Ovary (tissue), 9 donors: ENCODE results near the gene EIF2S2. TPM values are rescaled to one million over a fixed set of nuclear protein-coding genes. Genes with fewer than 3 reads are reported as not detected.

ENCODE experiments used
- DNase-seq, 5 donors: peaks; one replicate each; pipeline ENCODE4 v3.0.0-alpha.2; 2019 to 2020
- H3K27ac ChIP-seq, 2 donors: fragments of 200-600 bp; one replicate each; pipeline versions ENCODE4 v1.5.1 to v1.8.0; 2019 to 2022
- H3K27me3 ChIP-seq: fragments of 200-600 bp; one replicate; pipeline ENCODE4 v1.8.0; 2022
- H3K36me3 ChIP-seq: fragments of 200-600 bp; sonication (generic); one replicate; pipeline ENCODE4 v1.5.1; 2019
- H3K4me1 ChIP-seq: one replicate; pipeline ENCODE4 v1.8.1; 2013; ENCODE audit warnings: mild to moderate bottlenecking, moderate library complexity; ENCODE audit not compliant: insufficient read depth
- H3K4me3 ChIP-seq: fragments of 200-600 bp; sonication (generic); one replicate; pipeline ENCODE4 v1.5.1; 2017
- H3K9me3 ChIP-seq, 2 donors: fragments of 200-600 bp in 1 of 2; sonication (generic) in 1 of 2; one replicate each; pipeline versions ENCODE4 v1.5.1 to v1.8.1; 2013 to 2019; ENCODE audit warnings: mild to moderate bottlenecking in 1 of 2, moderate library complexity in 1 of 2
- CTCF ChIP-seq, 3 donors: fragments of 450-650 bp in 2 of 3; fragments of 200-600 bp in 1 of 3; IDR thresholded peaks; one replicate each; pipeline versions ENCODE4 v1.5.1 to v1.8.0; 2016 to 2022; ENCODE audit warnings: antibody characterized with exemption in 3 of 3, mild to moderate bottlenecking in 1 of 3
- EP300 ChIP-seq: sonication (generic); formaldehyde crosslinking; IDR thresholded peaks from one replicate; pipeline ENCODE4 v1.6.1; 2017; ENCODE audit warnings: antibody characterized with exemption
- POLR2A ChIP-seq: fragments of 450-650 bp; IDR thresholded peaks from one replicate; pipeline ENCODE4 v1.6.1; 2017; ENCODE audit warnings: antibody characterized with exemption, mild to moderate bottlenecking, moderate library complexity
- WGBS, 3 donors: extraction: QIAGEN DNeasy Blood & Tissue Kit in 1 of 3; methylation state at CpG; one replicate each; pipeline versions ENCODE4 v1.1.5 to v1.1.7; 2013 to 2017; 5-methylcytosine and 5-hydroxymethylcytosine counted together
- intact Hi-C, 4 donors: fragments of 100-400 bp; cut with DNase I; formaldehyde crosslinking; loops; one replicate each; pipeline versions ENCODE4 v1.11.0 to v1.15.1; 2022 to 2023
- polyA plus RNA-seq, 2 donors: library from polyadenylated mRNA; stranded (reverse); fragments of 200-250 nt in 1 of 2; fragments of 350-450 nt in 1 of 2; fragmentation: Illumina TruSeq in 1 of 2; extraction: RNeasy Lipid Tissue Mini Kit (QIAGEN cat#74804) in 1 of 2; gene quantifications; one replicate each; pipeline ENCODE4 v1.2.3, GENCODE V29; 2013 to 2014
- total RNA-seq, 7 donors: library from RNA; depleted of rRNA in 2 of 7; stranded (reverse); fragments of >200 nt in 2 of 7; fragmentation: NEBNext Ultra II Directional in 3 of 7; extraction: Animal tissue kit (Norgen Biotek cat#: 25700) in 3 of 7; gene quantifications; one replicate each; pipeline versions ENCODE4 v1.1.0 to v1.2.4, GENCODE V29; 2016 to 2023
- donor health status: DM: no; HTN: no; CAD: no; lungs with moderate emphysema.
- donor health status: DM: no; HTN: no; CAD: no.
- donor health status: Bipolar disorder and iron deficiency.
- donor health status: DM: yes; HTN: yes; CAD: no.
- donor health status: DM: no; HTN: no; CAD: no.
- donor health status: DM: yes; HTN: yes; CAD: no.

Gene EIF2S2
- total and polyA plus RNA-seq, 9 donors, result 29.1 to 85.8 (median 36.1) TPM

- no peak overlapping the region for H3K4me3 ChIP-seq
- no peaks in the 10 kb centered on the region for H3K27me3 ChIP-seq
- no peak for DNase-seq
- WGBS, 3 donors, result 96 to 100% (median 100%) methylated on average over 2 of the region's 2 CpGs
- H3K36me3 ChIP-seq, result no peaks in the 10 kb centered on the region
- no peaks in the 10 kb centered on the region for H3K9me3 ChIP-seq
- no peak overlapping the region for H3K27ac ChIP-seq
- no peaks in the 10 kb centered on the region for H3K4me1 ChIP-seq
- no peak for TF ChIP-seq POLR2A
- intact Hi-C loops, result no loop called here
Measured at GRCh38 chr20:34090645-34091044, 21.4 kb downstream of the EIF2S2 start.

GRCh38 chr20:34089655-34090345 lies 22.2 kb downstream of the EIF2S2 start:
- H3K27me3 ChIP-seq, result no peaks in the 10 kb centered on the region
- intact Hi-C loops, result no loop called here
- H3K4me1 ChIP-seq, result no peaks in the 10 kb centered on the region
- WGBS, 3 donors, result 81 to 87% (median 84%) methylated on average over 13 of the region's 13 CpGs
- TF ChIP-seq EP300 (no peak), CTCF (IDR thresholded peaks at IDR 0.05) (no peak), POLR2A (no peak)
- H3K27ac ChIP-seq, result no peak overlapping the region
- H3K36me3 ChIP-seq, result no peaks in the 10 kb centered on the region
- H3K9me3 ChIP-seq, result no peaks in the 10 kb centered on the region
- H3K4me3 ChIP-seq, result no peak overlapping the region
- no peak for DNase-seq

GRCh38 chr20:34089175-34089479 lies 22.9 kb downstream of the EIF2S2 start:
- intact Hi-C loops, result no loop called here
- H3K27me3 ChIP-seq, result no peaks in the 10 kb centered on the region
- H3K4me1 ChIP-seq, result no peaks in the 10 kb centered on the region
- no peak overlapping the region for H3K4me3 ChIP-seq
- TF ChIP-seq CTCF (IDR thresholded peaks at IDR 0.05) (no peak), EP300 (no peak), POLR2A (no peak)
- H3K36me3 ChIP-seq, result no peaks in the 10 kb centered on the region
- no peak for DNase-seq
- H3K9me3 ChIP-seq, result no peaks in the 10 kb centered on the region
- H3K27ac ChIP-seq, result no peak overlapping the region
- 69 to 82% (median 78%) methylated on average over 3 to 5 of the region's 5 CpGs for WGBS, 3 donors

- Histone ChIP-seq H3K27me3 (no peaks in the 10 kb centered on the region), H3K36me3 (no peaks in the 10 kb centered on the region), H3K27ac (no peak overlapping the region), H3K4me1 (peaks cover under 1% of the 10 kb centered on the region), H3K4me3 (no peak overlapping the region), H3K9me3 (no peaks in the 10 kb centered on the region)
- DNase-seq, result no peak
- WGBS, 3 donors, result 75 to 77% (median 76%) methylated on average over 15 of the region's 15 CpGs
- intact Hi-C loops, result no loop called here
- TF ChIP-seq POLR2A (no peak), CTCF (IDR thresholded peaks at IDR 0.05) (no peak), EP300 (no peak)
Measured at GRCh38 chr20:34088305-34089174, 23.5 kb downstream of the EIF2S2 start.

- Histone ChIP-seq H3K36me3 (no peaks in the 10 kb centered on the region), H3K27ac (no peak overlapping the region), H3K27me3 (no peaks in the 10 kb centered on the region), H3K4me3 (no peak overlapping the region), H3K4me1 (peaks cover 4% of the 10 kb centered on the region), H3K9me3 (no peaks in the 10 kb centered on the region)
- no peak for TF ChIP-seq EP300
- TF ChIP-seq CTCF (IDR thresholded peaks at IDR 0.05), result no peak
- no peak for TF ChIP-seq POLR2A
- WGBS, 3 donors, result 77 to 80% (median 79%) methylated on average over 5 of the region's 5 CpGs
- no peak for DNase-seq
- intact Hi-C loops, result no loop called here
Measured at GRCh38 chr20:34085544-34086040, 26.5 kb downstream of the EIF2S2 start.
